OCI-LY7 (cell line): Measurements from ENCODE around the gene KCNQ2. TPM values are rescaled to one million over a fixed set of nuclear protein-coding genes. Genes with fewer than 3 reads are reported as not detected.
"Not testable (repeated sequence)": the region's sequence is repeated elsewhere in the genome, so short reads cannot be mapped to it uniquely, and the experiment has no call there.

Experiments
- BruUV-seq: library from RNA; stranded (reverse); fragments of 400-500 nt; replicated peaks from 2 replicates; lab custom pipeline; 2021; lab: Mats Ljungman, UMichigan
- CTCF ChIA-PET: fragments of 300-600 bp; sonication (Branson Sonifier 250); formaldehyde crosslinking; loops from one replicate; lab custom pipeline; 2022; ENCODE audit warnings: antibody characterized with exemption; ENCODE audit not compliant: unreplicated experiment; lab: Charles Lee
- POLR2A ChIA-PET: fragments of 300-600 bp; sonication (Branson Sonifier 250); formaldehyde crosslinking; loops from one replicate; lab custom pipeline; 2022; ENCODE audit warnings: antibody characterized with exemption; lab: Charles Lee
- DNase-seq: peaks from one replicate; pipeline ENCODE4 v3.0.0-alpha.2; 2015; ENCODE audit warnings: low spot score
- H2AFZ ChIP-seq: fragments of 200-600 bp; sonication (generic), shearing (Covaris generic); 2 replicates; pipeline ENCODE4 v1.6.1; 2014; ENCODE audit warnings: mild to moderate bottlenecking, antibody characterized with exemption, low read length, moderate library complexity
- H3K27ac ChIP-seq: fragments of 200-600 bp; sonication (generic); 2 replicates; pipeline ENCODE4 v1.5.1; 2014; ENCODE audit warnings: mixed run types, low read depth, mild to moderate bottlenecking, moderate library complexity, low read length, inconsistent platforms; ENCODE audit not compliant: poor library complexity, severe bottlenecking
- H3K36me3 ChIP-seq: fragments of 200-600 bp; sonication (generic); 2 replicates; pipeline ENCODE4 v1.6.1; 2014; ENCODE audit warnings: mild to moderate bottlenecking, antibody characterized with exemption, low read length, moderate library complexity, mixed read lengths; ENCODE audit not compliant: insufficient read depth
- H3K4me1 ChIP-seq: fragments of 200-600 bp; sonication (generic); 2 replicates; pipeline ENCODE4 v1.5.1; 2014; ENCODE audit warnings: mild to moderate bottlenecking, low read length; ENCODE audit not compliant: insufficient read depth, poor library complexity, severe bottlenecking
- H3K4me2 ChIP-seq: fragments of 200-600 bp; sonication (generic); 2 replicates; pipeline ENCODE4 v1.6.1; 2014; ENCODE audit warnings: mild to moderate bottlenecking, low read length
- H3K4me3 ChIP-seq: fragments of 200-600 bp; sonication (generic); 2 replicates; pipeline ENCODE4 v1.5.1; 2014; ENCODE audit warnings: mild to moderate bottlenecking, low read depth, low read length; ENCODE audit not compliant: poor library complexity, severe bottlenecking
- H3K79me2 ChIP-seq: fragments of 200-600 bp; sonication (generic); 2 replicates; pipeline ENCODE4 v1.6.1; 2016; ENCODE audit warnings: low read depth, mild to moderate bottlenecking, low read length, moderate library complexity, mixed read lengths; ENCODE audit not compliant: insufficient read depth
- H3K9me2 ChIP-seq: fragments of 200-600 bp; sonication (generic); 2 replicates; pipeline ENCODE4 v1.6.1; 2016; ENCODE audit warnings: mild to moderate bottlenecking, low read length, mixed read lengths; ENCODE audit not compliant: insufficient read depth
- H3K9me3 ChIP-seq: fragments of 200-600 bp; sonication (generic); 2 replicates; pipeline ENCODE4 v1.6.1; 2014; ENCODE audit warnings: mild to moderate bottlenecking, mixed run types, low read length, mixed read lengths
- H4K20me1 ChIP-seq: fragments of 200-600 bp; sonication (generic); 2 replicates; pipeline ENCODE4 v1.6.1; 2014; ENCODE audit warnings: mild to moderate bottlenecking, antibody characterized with exemption, low read length, moderate library complexity, mixed read lengths; ENCODE audit not compliant: insufficient read depth
- EZH2phosphoT487 ChIP-seq: fragments of 200-600 bp; sonication (generic); IDR thresholded peaks from 2 replicates; pipeline ENCODE4 v1.6.1; 2018; ENCODE audit warnings: low read depth, borderline replicate concordance, mild to moderate bottlenecking, mixed run types, antibody characterized with exemption, low read length, moderate library complexity, mixed read lengths
- intact Hi-C: fragments of 100-400 bp; cut with micrococcal nuclease; formaldehyde crosslinking; loops from one replicate; pipeline ENCODE4 v1.10.0; 2022; ENCODE audit not compliant: unreplicated experiment
- total RNA-seq, 2 experiments: library from RNA; depleted of rRNA in 1 of 2; stranded (reverse); fragments of >200 nt in 1 of 2; shearing (Covaris generic) in 1 of 2; gene quantifications; 2 replicates each; pipeline ENCODE4 v1.2.3, GENCODE V29; 2014 to 2022
- TF ChIP-seq, protein P1 (sequence below): fragments of 200-600 bp; sonication (generic); conservative IDR thresholded peaks from 2 replicates; pipeline ENCODE4 v1.5.1; 2014; ENCODE audit warnings: mild to moderate bottlenecking, antibody characterized with exemption, low read length, moderate library complexity, mixed read lengths

Gene KCNQ2
- total RNA-seq, 2 experiments from 2014 or later: not detected

DNA sequence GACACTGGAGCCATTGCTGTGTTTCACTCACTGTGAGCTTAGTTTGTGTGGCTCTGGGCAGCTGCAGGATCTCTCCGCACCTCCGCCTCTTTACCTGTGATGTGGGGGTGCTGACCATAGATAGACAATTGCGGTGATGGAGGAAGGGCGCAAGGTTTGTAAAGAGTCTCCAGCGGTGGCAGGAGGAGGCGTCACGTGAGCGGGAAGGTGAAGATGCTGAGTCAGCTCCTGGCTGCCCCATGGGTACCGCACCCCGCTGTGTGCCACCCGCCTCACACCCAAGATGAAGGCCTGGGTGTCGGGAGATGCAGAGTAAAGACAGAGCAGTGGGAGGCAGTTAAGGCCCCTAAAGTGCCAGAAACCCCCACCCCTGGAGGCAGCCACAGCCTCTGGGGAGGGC lies 9.0 kb upstream of the KCNQ2 start:
- no peaks in the 10 kb centered on the region for H3K9me3 ChIP-seq
- no TSS peak for BruUV-seq
- TF ChIP-seq EZH2phosphoT487: no peak
- TF ChIP-seq, protein P1, sequence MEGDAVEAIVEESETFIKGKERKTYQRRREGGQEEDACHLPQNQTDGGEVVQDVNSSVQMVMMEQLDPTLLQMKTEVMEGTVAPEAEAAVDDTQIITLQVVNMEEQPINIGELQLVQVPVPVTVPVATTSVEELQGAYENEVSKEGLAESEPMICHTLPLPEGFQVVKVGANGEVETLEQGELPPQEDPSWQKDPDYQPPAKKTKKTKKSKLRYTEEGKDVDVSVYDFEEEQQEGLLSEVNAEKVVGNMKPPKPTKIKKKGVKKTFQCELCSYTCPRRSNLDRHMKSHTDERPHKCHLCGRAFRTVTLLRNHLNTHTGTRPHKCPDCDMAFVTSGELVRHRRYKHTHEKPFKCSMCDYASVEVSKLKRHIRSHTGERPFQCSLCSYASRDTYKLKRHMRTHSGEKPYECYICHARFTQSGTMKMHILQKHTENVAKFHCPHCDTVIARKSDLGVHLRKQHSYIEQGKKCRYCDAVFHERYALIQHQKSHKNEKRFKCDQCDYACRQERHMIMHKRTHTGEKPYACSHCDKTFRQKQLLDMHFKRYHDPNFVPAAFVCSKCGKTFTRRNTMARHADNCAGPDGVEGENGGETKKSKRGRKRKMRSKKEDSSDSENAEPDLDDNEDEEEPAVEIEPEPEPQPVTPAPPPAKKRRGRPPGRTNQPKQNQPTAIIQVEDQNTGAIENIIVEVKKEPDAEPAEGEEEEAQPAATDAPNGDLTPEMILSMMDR: no peak
- no peaks in the 10 kb centered on the region for H3K4me1 ChIP-seq
- H3K36me3 ChIP-seq: no peaks in the 10 kb centered on the region
- no peaks in the 10 kb centered on the region for H3K9me2 ChIP-seq
- intact Hi-C loops: no loop called here
- no peak overlapping the region for H2AFZ ChIP-seq
- no peak overlapping the region for H3K4me2 ChIP-seq
- no peak overlapping the region for H3K27ac ChIP-seq
- no peak for DNase-seq
- H3K4me3 ChIP-seq: no peak overlapping the region
- no peaks in the 10 kb centered on the region for H3K79me2 ChIP-seq
- no peaks in the 10 kb centered on the region for H4K20me1 ChIP-seq
- ChIA-PET CTCF (no interaction called here), POLR2A (interaction anchor here (0.6 kb wide), 1 partner anchor 310 kb away, joined by 5 read pairs; no protein-coding TSS in a partner anchor)

DNA sequence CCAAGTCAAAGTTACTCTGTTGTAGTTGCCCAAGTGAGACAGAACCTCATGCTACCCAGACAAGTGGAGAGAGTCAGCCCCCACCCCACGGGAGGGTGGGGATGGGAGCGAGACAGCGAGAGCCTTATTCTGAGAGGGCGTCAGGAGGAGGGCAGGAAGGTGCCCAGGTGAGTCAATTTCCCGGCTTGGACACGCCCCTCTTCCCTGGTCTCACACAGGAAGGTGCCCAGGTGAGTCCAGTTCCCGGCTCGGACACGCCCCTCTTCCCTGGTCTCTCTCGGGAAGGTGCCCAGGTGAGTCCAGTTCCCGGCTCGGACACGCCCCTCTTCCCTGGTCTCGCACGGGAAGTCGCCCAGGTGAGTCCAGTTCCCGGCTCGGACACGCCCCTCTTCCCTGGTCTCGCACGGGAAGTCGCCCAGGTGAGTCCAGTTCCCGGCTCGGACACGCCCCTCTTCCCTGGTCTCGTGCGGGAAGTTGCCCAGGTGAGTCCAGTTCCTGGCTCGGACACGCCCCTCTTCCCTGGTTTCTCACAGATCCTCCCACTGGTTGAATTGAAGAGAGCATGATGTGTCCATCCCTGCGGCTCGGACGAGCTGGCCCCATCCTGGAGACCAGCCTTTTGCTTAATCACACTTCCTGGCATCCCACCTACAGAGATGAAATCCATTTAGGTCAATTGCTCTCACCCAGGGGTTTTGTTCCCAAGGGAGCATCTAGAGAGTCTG lies 7.4 kb upstream of the KCNQ2 start:
- H3K9me2 ChIP-seq, DNase-seq, H3K4me1 ChIP-seq, CTCF ChIA-PET, H3K36me3 ChIP-seq, H3K27ac ChIP-seq, H3K4me3 ChIP-seq, H2AFZ ChIP-seq, intact Hi-C loops, H3K9me3 ChIP-seq, H4K20me1 ChIP-seq, POLR2A ChIA-PET, H3K4me2 ChIP-seq, H3K79me2 ChIP-seq, BruUV-seq: not testable (repeated sequence)

DNA sequence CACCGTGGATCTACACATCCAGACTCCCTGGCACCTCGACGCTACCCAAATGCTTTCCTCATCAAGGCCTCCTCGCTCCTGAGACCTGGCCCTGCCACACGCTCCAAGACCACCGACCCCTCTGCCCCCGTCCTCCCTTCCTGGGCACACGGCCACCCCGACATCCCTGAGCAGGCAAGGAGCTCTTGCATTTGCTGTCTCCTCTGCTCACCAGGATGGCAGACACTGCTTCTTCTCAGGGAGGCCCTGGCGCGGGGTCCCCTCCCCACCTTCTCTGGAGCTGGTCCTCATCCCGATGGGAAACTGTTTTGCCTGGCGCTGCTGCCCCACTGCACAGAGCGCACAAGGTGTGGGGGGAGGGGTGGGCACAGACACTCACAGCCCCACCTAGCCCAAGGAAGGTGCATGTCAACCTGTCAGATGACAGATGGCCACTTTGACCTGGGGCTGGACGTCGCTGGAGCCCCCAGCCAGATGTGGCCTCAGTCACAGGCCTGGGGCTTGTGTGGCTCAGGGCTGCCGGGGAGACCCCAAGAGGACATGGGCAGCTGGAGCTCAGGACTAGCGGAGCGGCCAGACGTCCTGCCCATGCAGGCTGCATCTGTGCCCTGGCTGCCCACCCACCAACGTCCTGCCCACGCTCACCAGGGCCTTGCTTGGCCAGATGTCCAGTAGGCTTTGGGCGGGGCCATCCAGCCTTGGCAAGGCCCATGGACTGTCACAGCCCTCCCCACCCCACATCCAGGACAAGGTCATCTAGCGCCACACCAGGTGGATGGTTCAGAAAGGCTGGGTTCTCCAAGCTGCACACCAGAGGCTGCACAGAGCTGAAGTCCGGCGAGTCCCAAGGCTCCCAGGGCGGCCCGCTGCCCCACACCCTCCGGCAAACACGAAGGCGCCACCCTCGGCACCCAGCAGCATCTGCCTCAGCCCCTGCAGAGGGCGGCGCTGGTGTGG lies 6.2 kb upstream of the KCNQ2 start:
- Histone ChIP-seq H3K4me3 (no peak overlapping the region), H4K20me1 (no peaks in the 10 kb centered on the region), H3K4me2 (no peak overlapping the region), H3K9me2 (no peaks in the 10 kb centered on the region), H3K36me3 (no peaks in the 10 kb centered on the region), H3K4me1 (no peaks in the 10 kb centered on the region), H3K9me3 (no peaks in the 10 kb centered on the region), H3K27ac (no peak overlapping the region), H3K79me2 (no peaks in the 10 kb centered on the region), H2AFZ (no peak overlapping the region)
- POLR2A ChIA-PET: no interaction called here
- CTCF ChIA-PET: no interaction called here
- intact Hi-C loops: no loop called here
- no peak for DNase-seq
- TF ChIP-seq, protein P1: no peak
- no peak for TF ChIP-seq EZH2phosphoT487
- BruUV-seq: no TSS peak
